WTC11 (cell line): ENCODE measurements around the gene TBX5. TPM values are rescaled to one million over a fixed set of nuclear protein-coding genes. Genes with fewer than 3 reads are reported as not detected.
A peak's percentile ranks its signal among the peaks of the same experiment; 100 is the strongest.

Source experiments
- ATAC-seq: fragments of 200-7000 bp; cut with Tn5 transposase; 2 replicates; pipeline ENCODE4 v1.10.0; 2021; ENCODE audit warnings: mild to moderate bottlenecking, moderate library complexity
- Bru-seq: library from RNA; stranded (reverse); fragments of 400-500 nt; gene quantifications from one replicate; lab custom pipeline; 2021; lab: Mats Ljungman, UMichigan
- CTCF ChIA-PET: fragments of 300-600 bp; sonication (Branson Sonifier 250); formaldehyde crosslinking; loops from one replicate; lab custom pipeline; 2021; ENCODE audit warnings: antibody characterized with exemption; lab: Charles Lee
- POLR2A ChIA-PET: fragments of 350-600 bp; sonication (Branson Sonifier 250); formaldehyde crosslinking; loops from one replicate; lab custom pipeline; 2021; ENCODE audit warnings: antibody characterized with exemption; lab: Charles Lee
- DNase-seq: peaks from one replicate; pipeline ENCODE4 v3.0.0; 2021; ENCODE audit warnings: low spot score
- H3K27ac Mint-ChIP-seq: 2 replicates; pipeline ENCODE4 v1.8.0; 2021; ENCODE audit warnings: mixed read lengths
- H3K27me3 Mint-ChIP-seq: 2 replicates; pipeline ENCODE4 v1.8.0; 2021; ENCODE audit warnings: low read depth, mild to moderate bottlenecking, moderate library complexity, mixed read lengths
- H3K36me3 Mint-ChIP-seq: 2 replicates; pipeline ENCODE4 v1.8.0; 2021; ENCODE audit warnings: mixed read lengths
- H3K4me1 Mint-ChIP-seq: 2 replicates; pipeline ENCODE4 v1.8.0; 2022; ENCODE audit warnings: mixed read lengths
- H3K4me3 Mint-ChIP-seq: 2 replicates; pipeline ENCODE4 v1.8.0; 2021; ENCODE audit warnings: mild to moderate bottlenecking, moderate library complexity, mixed read lengths
- H3K9me3 Mint-ChIP-seq: 2 replicates; pipeline ENCODE4 v1.8.0; 2021; ENCODE audit warnings: mixed read lengths
- CREM ChIP-seq: sonication (generic); formaldehyde crosslinking; IDR thresholded peaks from 2 replicates; pipeline ENCODE4 v1.8.1; 2022; ENCODE audit warnings: mild to moderate bottlenecking, missing genetic modification reagents, moderate library complexity
- GTF2I ChIP-seq: fragments of 250-450 bp; sonication (Bioruptor Pico); conservative IDR thresholded peaks from 2 replicates; pipeline ENCODE4 v1.4.0; 2021; ENCODE audit warnings: mild to moderate bottlenecking
- IRF2 ChIP-seq: sonication (generic); formaldehyde crosslinking; IDR thresholded peaks from 2 replicates; pipeline ENCODE4 v1.8.0; 2022; ENCODE audit warnings: low read depth, missing genetic modification reagents, borderline replicate concordance
- JUN ChIP-seq: sonication (generic); formaldehyde crosslinking; IDR thresholded peaks from 2 replicates; pipeline ENCODE4 v1.8.0; 2023; ENCODE audit warnings: mild to moderate bottlenecking, missing genetic modification reagents
- NFYB ChIP-seq: sonication (generic); formaldehyde crosslinking; conservative IDR thresholded peaks from 2 replicates; pipeline ENCODE4 v1.8.0; 2022; ENCODE audit warnings: low read depth, missing genetic modification reagents
- NR1H2 ChIP-seq: sonication (generic); formaldehyde crosslinking; IDR thresholded peaks from 2 replicates; pipeline ENCODE4 v1.9.0; 2021; ENCODE audit warnings: mild to moderate bottlenecking, moderate library complexity, missing genetic modification reagents
- SMAD3 ChIP-seq: sonication (generic); formaldehyde crosslinking; IDR thresholded peaks from 2 replicates; pipeline ENCODE4 v1.8.0; 2022; ENCODE audit warnings: missing genetic modification reagents, mild to moderate bottlenecking, borderline replicate concordance
- TCF7 ChIP-seq: sonication (generic); formaldehyde crosslinking; IDR thresholded peaks from 2 replicates; pipeline ENCODE4 v1.8.0; 2022; ENCODE audit warnings: mild to moderate bottlenecking, low read depth, missing genetic modification reagents, moderate library complexity
- ZNF671 ChIP-seq: fragments of 250-450 bp; sonication (Bioruptor Pico); IDR thresholded peaks from 2 replicates; pipeline ENCODE4 v1.8.0; 2021; ENCODE audit warnings: mild to moderate bottlenecking
- long read RNA-seq, 3 experiments: library from RNA in 1 of 3; library from capped mRNA in 1 of 3; library from polyadenylated mRNA in 1 of 3; unstranded in 2 of 3; stranded (forward) in 1 of 3; transcript quantifications; one replicate each; pipeline ENCODE4 v2.0.0, GENCODE V29; 2021
- total RNA-seq: library from RNA; stranded (reverse); gene quantifications from 3 replicates; pipeline ENCODE4 v1.2.3, GENCODE V29; 2021
- TF ChIP-seq, protein P1 (sequence below): sonication (generic); formaldehyde crosslinking; IDR thresholded peaks from 2 replicates; pipeline ENCODE4 v1.8.1; 2022; ENCODE audit warnings: mild to moderate bottlenecking, moderate library complexity, missing genetic modification reagents
- TF ChIP-seq, protein P2 (sequence below): fragments of 250-450 bp; sonication (Bioruptor Pico); IDR thresholded peaks from 2 replicates; pipeline ENCODE4 v1.9.0; 2021; ENCODE audit warnings: moderate library complexity, mild to moderate bottlenecking, inconsistent platforms, borderline replicate concordance
- TF ChIP-seq, protein P3 (sequence below): sonication (generic); formaldehyde crosslinking; IDR thresholded peaks from 2 replicates; pipeline ENCODE4 v1.8.1; 2022; ENCODE audit warnings: low read depth, mild to moderate bottlenecking, moderate library complexity, missing genetic modification reagents, borderline replicate concordance
- TF ChIP-seq, protein P4 (sequence below): sonication (generic); formaldehyde crosslinking; IDR thresholded peaks from 2 replicates; pipeline ENCODE4 v1.8.1; 2022; ENCODE audit warnings: mild to moderate bottlenecking, missing genetic modification reagents, moderate library complexity, borderline replicate concordance
- TF ChIP-seq, protein P5 (sequence below): fragments of 250-450 bp; sonication (Bioruptor Pico); IDR thresholded peaks from 2 replicates; pipeline ENCODE4 v1.9.0; 2021; ENCODE audit warnings: mild to moderate bottlenecking, borderline replicate concordance
- TF ChIP-seq, protein P6 (sequence below): fragments of 250-450 bp; sonication (Bioruptor Pico); conservative IDR thresholded peaks from 2 replicates; pipeline ENCODE4 v1.9.0; 2021; ENCODE audit warnings: mild to moderate bottlenecking
- TF ChIP-seq, protein P7 (sequence below): fragments of 250-450 bp; sonication (Bioruptor Pico); IDR thresholded peaks from 2 replicates; pipeline ENCODE4 v1.9.0; 2021; ENCODE audit warnings: mild to moderate bottlenecking
- TF ChIP-seq, protein P8 (sequence below): fragments of 250-450 bp; sonication (Bioruptor Pico); IDR thresholded peaks from 2 replicates; pipeline ENCODE4 v2.1.2; 2022; ENCODE audit warnings: mild to moderate bottlenecking, moderate library complexity

The TBX5 gene
- 0.21 to 0.33 TPM (median 0.21 TPM) in 3 replicates for total RNA-seq
- Bru-seq, nascent RNA: percentile 16 among the genes with signal in this experiment
- long read RNA-seq, experiment 1, partial matches to known transcripts: 0 of 1 reads
- long read RNA-seq, experiment 1, other reads (novel, unspliced or antisense): 0 of 1 reads
- long read RNA-seq, experiment 2: 0 reads
- long read RNA-seq, experiment 3: 0 reads

DNA sequence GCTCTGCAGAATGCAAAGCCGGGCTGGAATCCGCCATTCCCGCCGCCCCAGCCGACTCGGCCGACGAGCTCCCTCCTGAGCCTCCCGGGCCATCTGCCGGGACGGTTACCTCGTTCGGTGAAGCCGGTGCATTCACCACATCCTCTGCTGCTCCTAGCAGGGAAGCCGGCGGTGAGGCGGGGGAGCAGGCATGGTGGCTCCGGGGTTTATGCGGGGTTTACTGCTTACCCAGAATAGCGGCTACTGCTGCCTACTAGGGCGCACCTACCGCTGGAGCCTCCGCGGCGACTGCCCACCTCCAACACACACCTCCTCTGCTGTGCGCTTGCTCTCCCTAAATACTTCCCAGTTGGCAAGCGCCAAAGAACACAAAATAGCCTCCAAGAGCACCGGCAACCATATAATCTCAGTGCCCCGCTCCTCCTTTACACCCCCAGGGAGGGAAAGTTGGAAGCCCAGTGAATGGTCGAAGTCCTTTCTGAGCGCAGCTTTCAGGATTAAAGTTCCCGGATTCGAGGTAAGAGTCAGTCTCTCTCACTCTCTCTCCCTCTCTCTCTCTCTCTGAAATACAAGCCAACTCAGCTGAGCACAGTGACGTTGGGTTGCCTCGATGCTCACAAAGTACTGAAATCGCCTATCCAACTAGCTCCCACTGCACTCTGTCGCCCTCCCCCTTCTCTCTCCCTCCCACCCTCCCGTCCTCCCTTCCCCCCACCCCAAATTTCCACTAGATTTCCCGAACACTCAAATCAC is at the start of gene TBX5:
Gene TBX5, minus strand, starts transcription at position 626 of the 753 bp plus-strand sequence. CDS start 2,246 bp downstream, outside the sequence.
- H3K27ac Mint-ChIP-seq: no peak within 1 kb of the TSS
- H3K36me3 Mint-ChIP-seq: no peaks in the 10 kb centered on the region
- H3K4me1 Mint-ChIP-seq: peaks cover 86% of the 10 kb centered on the region
- H3K4me3 Mint-ChIP-seq: peak within 1 kb of the TSS; percentile 58
- ChIA-PET POLR2A (interaction anchor here (0.5 to 1.0 kb wide), 2 partner anchors 33 to 932 kb away, joined by 3 read pairs; no protein-coding TSS in a partner anchor), CTCF (interaction anchor here (0.9 to 2.2 kb wide), 6 partner anchors 9 to 239 kb away, joined by 3 to 9 read pairs (median 4); no protein-coding TSS in a partner anchor)
- peak; percentile 57 for DNase-seq
- TF ChIP-seq, protein P1, sequence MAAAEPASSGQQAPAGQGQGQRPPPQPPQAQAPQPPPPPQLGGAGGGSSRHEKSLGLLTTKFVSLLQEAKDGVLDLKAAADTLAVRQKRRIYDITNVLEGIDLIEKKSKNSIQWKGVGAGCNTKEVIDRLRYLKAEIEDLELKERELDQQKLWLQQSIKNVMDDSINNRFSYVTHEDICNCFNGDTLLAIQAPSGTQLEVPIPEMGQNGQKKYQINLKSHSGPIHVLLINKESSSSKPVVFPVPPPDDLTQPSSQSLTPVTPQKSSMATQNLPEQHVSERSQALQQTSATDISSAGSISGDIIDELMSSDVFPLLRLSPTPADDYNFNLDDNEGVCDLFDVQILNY (CRISPR knock-in tag): no peak
- TF ChIP-seq, protein P2, sequence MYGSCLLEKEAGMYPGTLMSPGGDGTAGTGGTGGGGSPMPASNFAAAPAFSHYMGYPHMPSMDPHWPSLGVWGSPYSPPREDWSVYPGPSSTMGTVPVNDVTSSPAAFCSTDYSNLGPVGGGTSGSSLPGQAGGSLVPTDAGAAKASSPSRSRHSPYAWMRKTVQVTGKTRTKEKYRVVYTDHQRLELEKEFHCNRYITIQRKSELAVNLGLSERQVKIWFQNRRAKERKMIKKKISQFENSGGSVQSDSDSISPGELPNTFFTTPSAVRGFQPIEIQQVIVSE (CRISPR knock-in tag): no peak
- TF ChIP-seq, protein P3, sequence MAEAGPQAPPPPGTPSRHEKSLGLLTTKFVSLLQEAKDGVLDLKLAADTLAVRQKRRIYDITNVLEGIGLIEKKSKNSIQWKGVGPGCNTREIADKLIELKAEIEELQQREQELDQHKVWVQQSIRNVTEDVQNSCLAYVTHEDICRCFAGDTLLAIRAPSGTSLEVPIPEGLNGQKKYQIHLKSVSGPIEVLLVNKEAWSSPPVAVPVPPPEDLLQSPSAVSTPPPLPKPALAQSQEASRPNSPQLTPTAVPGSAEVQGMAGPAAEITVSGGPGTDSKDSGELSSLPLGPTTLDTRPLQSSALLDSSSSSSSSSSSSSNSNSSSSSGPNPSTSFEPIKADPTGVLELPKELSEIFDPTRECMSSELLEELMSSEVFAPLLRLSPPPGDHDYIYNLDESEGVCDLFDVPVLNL (CRISPR knock-in tag): no peak
- TF ChIP-seq, protein P4, sequence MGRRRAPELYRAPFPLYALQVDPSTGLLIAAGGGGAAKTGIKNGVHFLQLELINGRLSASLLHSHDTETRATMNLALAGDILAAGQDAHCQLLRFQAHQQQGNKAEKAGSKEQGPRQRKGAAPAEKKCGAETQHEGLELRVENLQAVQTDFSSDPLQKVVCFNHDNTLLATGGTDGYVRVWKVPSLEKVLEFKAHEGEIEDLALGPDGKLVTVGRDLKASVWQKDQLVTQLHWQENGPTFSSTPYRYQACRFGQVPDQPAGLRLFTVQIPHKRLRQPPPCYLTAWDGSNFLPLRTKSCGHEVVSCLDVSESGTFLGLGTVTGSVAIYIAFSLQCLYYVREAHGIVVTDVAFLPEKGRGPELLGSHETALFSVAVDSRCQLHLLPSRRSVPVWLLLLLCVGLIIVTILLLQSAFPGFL (CRISPR knock-in tag): no peak
- no peak for TF ChIP-seq TCF7 (CRISPR knock-in tag)
- TF ChIP-seq, protein P5, sequence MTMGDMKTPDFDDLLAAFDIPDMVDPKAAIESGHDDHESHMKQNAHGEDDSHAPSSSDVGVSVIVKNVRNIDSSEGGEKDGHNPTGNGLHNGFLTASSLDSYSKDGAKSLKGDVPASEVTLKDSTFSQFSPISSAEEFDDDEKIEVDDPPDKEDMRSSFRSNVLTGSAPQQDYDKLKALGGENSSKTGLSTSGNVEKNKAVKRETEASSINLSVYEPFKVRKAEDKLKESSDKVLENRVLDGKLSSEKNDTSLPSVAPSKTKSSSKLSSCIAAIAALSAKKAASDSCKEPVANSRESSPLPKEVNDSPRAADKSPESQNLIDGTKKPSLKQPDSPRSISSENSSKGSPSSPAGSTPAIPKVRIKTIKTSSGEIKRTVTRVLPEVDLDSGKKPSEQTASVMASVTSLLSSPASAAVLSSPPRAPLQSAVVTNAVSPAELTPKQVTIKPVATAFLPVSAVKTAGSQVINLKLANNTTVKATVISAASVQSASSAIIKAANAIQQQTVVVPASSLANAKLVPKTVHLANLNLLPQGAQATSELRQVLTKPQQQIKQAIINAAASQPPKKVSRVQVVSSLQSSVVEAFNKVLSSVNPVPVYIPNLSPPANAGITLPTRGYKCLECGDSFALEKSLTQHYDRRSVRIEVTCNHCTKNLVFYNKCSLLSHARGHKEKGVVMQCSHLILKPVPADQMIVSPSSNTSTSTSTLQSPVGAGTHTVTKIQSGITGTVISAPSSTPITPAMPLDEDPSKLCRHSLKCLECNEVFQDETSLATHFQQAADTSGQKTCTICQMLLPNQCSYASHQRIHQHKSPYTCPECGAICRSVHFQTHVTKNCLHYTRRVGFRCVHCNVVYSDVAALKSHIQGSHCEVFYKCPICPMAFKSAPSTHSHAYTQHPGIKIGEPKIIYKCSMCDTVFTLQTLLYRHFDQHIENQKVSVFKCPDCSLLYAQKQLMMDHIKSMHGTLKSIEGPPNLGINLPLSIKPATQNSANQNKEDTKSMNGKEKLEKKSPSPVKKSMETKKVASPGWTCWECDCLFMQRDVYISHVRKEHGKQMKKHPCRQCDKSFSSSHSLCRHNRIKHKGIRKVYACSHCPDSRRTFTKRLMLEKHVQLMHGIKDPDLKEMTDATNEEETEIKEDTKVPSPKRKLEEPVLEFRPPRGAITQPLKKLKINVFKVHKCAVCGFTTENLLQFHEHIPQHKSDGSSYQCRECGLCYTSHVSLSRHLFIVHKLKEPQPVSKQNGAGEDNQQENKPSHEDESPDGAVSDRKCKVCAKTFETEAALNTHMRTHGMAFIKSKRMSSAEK (CRISPR knock-in tag): no peak
- no peak for TF ChIP-seq NFYB
- no peak for TF ChIP-seq ZNF671 (CRISPR knock-in tag)
- peaks cover 100% of the 10 kb centered on the region for H3K27me3 Mint-ChIP-seq
- H3K9me3 Mint-ChIP-seq: no peaks in the 10 kb centered on the region
- ATAC-seq: 0 out of 2 replicates have a peak, but pooled peaks have one; percentile 2

DNA sequence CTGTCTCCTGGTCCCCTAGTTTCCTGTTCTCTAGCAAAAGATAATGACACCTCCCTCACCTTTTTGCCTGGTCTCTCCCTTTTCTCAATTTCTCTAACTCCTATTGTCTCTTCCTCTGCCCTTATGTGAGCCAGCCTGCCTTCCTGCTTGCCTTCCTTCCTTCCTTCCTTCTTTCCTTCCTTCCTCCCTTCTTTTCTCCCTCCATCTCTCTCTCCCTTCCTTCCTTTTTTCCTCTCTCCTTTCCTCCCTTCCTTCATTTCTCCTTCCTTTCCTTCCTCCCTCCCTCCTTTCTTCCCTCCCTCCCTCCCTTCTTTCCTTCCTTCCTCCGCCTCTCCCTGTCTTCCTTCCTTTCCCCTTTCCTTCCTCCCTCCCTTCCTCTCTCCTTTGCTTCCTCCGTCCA is 45.7 kb upstream of the TBX5 start:
- H3K27me3 Mint-ChIP-seq: peaks cover 90% of the 10 kb centered on the region
- TF ChIP-seq NR1H2 (CRISPR knock-in tag): no peak
- TF ChIP-seq, protein P6, sequence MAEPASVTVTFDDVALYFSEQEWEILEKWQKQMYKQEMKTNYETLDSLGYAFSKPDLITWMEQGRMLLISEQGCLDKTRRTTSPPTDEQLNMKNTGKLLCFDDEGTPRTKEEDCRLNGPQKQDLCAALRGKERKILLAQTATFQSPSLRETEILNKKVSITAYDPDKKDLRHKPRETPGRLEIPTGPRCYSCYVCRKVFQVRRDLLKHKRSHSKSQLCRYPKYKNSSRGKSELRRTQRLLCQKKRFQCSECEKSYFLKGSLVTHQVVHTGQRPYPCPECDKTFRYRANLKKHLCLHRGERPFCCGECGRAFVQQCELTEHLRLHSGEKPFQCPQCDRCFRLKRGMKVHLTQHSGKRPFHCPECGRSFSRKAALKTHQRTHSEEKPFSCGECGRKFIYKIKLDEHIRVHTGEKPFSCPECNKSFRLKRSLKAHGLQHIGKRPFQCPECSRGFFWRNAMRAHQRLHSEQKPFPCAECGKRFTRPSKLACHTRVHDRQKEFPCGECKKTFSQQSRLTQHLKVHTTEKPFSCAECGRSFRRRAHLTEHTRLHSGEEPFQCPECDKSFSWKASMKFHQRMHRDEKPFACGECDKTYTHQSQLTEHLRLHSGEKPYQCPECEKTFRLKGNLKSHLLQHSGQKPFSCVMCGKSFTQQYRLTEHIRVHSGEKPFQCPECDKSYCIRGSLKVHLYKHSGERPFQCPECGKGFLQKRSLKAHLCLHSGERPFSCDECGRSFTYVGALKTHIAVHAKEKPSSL (CRISPR knock-in tag): no peak
- no peak for TF ChIP-seq IRF2
- TF ChIP-seq, protein P1 (CRISPR knock-in tag): no peak
- TF ChIP-seq, protein P7, sequence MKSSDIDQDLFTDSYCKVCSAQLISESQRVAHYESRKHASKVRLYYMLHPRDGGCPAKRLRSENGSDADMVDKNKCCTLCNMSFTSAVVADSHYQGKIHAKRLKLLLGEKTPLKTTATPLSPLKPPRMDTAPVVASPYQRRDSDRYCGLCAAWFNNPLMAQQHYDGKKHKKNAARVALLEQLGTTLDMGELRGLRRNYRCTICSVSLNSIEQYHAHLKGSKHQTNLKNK (CRISPR knock-in tag): no peak
- no peak for TF ChIP-seq GTF2I (CRISPR knock-in tag)
- TF ChIP-seq, protein P8, sequence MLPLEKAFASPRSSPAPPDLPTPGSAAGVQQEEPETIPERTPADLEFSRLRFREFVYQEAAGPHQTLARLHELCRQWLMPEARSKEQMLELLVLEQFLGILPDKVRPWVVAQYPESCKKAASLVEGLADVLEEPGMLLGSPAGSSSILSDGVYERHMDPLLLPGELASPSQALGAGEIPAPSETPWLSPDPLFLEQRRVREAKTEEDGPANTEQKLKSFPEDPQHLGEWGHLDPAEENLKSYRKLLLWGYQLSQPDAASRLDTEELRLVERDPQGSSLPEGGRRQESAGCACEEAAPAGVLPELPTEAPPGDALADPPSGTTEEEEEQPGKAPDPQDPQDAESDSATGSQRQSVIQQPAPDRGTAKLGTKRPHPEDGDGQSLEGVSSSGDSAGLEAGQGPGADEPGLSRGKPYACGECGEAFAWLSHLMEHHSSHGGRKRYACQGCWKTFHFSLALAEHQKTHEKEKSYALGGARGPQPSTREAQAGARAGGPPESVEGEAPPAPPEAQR: no peak
- TF ChIP-seq CREM: no peak
- no peak for TF ChIP-seq SMAD3 (CRISPR knock-in tag)
- TF ChIP-seq JUN: no peak
- TF ChIP-seq, protein P2 (CRISPR knock-in tag): no peak

More for the DNA sequence above, 45.7 kb upstream of the TBX5 start:
- ATAC-seq: no peak
- peaks cover 37% of the 10 kb centered on the region for H3K4me1 Mint-ChIP-seq
- POLR2A ChIA-PET: no interaction called here
- H3K9me3 Mint-ChIP-seq: no peaks in the 10 kb centered on the region
- H3K4me3 Mint-ChIP-seq: no peak overlapping the region
- no peak overlapping the region for H3K27ac Mint-ChIP-seq
- no peak for DNase-seq
- H3K36me3 Mint-ChIP-seq: no peaks in the 10 kb centered on the region
- CTCF ChIA-PET: no interaction called here
